GM23338 (cell line): ENCODE data around the gene CMTM6.

Source experiments
- CREB1 ChIP-seq: fragments of 250-450 bp; sonication (Bioruptor Pico); IDR thresholded peaks from 2 replicates; pipeline ENCODE4 v1.5.0; 2020; ENCODE audit warnings: low read depth, mild to moderate bottlenecking, moderate library complexity
- EZH2 ChIP-seq: fragments of 200-600 bp; sonication (generic); IDR thresholded peaks from one replicate; pipeline ENCODE4 v1.8.0; 2017; ENCODE audit warnings: antibody characterized with exemption, mild to moderate bottlenecking, low read depth; ENCODE audit not compliant: unreplicated experiment
- EZH2phosphoT487 ChIP-seq: fragments of 200-600 bp; sonication (generic); IDR thresholded peaks from one replicate; pipeline ENCODE4 v1.8.1; 2018; ENCODE audit warnings: antibody characterized with exemption; ENCODE audit not compliant: unreplicated experiment
- NANOG ChIP-seq: IDR thresholded peaks from 2 replicates; pipeline ENCODE4 v1.6.1; 2016; ENCODE audit warnings: antibody characterized with exemption, borderline replicate concordance
- POLR2AphosphoS5 ChIP-seq: IDR thresholded peaks from 2 replicates; pipeline ENCODE4 v1.6.1; 2016; ENCODE audit warnings: antibody characterized with exemption, low read depth
- STAT1 ChIP-seq: IDR thresholded peaks from one replicate; pipeline ENCODE4 v1.6.1; 2016; ENCODE audit warnings: antibody characterized with exemption; ENCODE audit not compliant: unreplicated experiment
- TF ChIP-seq, protein P1 (sequence below), 2 experiments: fragments of 200-600 bp in 1 of 2; sonication (generic) in 1 of 2; conservative IDR thresholded peaks; 2 replicates each; pipeline versions ENCODE4 v1.5.1 to v1.6.1; 2016 to 2017; ENCODE audit warnings: antibody characterized with exemption in 2 of 2, low read depth in 2 of 2, mild to moderate bottlenecking in 2 of 2, moderate library complexity in 1 of 2
- TF ChIP-seq, protein P2 (sequence below): IDR thresholded peaks from one replicate; pipeline ENCODE4 v1.6.1; 2018; ENCODE audit warnings: antibody characterized with exemption; ENCODE audit not compliant: unreplicated experiment
- TF ChIP-seq, protein P3 (sequence below): fragments of 250-450 bp; sonication (Bioruptor Pico); IDR thresholded peaks from 2 replicates; pipeline ENCODE4 v1.5.0; 2020; ENCODE audit warnings: mild to moderate bottlenecking, moderate library complexity

DNA sequence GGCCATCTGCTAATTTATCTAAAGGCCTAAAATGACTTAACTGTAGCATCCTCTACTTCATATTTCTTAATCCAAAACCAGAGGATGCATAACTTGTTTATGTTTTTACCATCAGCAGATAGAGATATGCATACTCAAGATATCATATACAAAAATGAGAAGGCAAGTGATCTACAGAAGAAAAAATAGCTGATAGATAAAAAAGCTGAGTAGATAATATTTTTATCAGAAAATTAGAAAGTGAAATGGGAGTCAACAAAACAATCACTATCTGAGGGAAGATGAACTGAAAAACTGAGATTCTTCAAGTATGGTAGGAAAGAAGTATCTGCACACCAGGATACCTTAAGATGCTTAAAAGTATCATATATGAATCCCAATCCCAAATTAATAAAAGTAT is 42.7 kb upstream of the CMTM6 start:
- TF ChIP-seq EZH2: no peak
- TF ChIP-seq, protein P1, sequence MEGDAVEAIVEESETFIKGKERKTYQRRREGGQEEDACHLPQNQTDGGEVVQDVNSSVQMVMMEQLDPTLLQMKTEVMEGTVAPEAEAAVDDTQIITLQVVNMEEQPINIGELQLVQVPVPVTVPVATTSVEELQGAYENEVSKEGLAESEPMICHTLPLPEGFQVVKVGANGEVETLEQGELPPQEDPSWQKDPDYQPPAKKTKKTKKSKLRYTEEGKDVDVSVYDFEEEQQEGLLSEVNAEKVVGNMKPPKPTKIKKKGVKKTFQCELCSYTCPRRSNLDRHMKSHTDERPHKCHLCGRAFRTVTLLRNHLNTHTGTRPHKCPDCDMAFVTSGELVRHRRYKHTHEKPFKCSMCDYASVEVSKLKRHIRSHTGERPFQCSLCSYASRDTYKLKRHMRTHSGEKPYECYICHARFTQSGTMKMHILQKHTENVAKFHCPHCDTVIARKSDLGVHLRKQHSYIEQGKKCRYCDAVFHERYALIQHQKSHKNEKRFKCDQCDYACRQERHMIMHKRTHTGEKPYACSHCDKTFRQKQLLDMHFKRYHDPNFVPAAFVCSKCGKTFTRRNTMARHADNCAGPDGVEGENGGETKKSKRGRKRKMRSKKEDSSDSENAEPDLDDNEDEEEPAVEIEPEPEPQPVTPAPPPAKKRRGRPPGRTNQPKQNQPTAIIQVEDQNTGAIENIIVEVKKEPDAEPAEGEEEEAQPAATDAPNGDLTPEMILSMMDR (conservative IDR thresholded peaks at IDR 0.05; ENCODE audit: low read depth in 2 of 2): no peak
- no peak for TF ChIP-seq POLR2AphosphoS5
- TF ChIP-seq, protein P2, sequence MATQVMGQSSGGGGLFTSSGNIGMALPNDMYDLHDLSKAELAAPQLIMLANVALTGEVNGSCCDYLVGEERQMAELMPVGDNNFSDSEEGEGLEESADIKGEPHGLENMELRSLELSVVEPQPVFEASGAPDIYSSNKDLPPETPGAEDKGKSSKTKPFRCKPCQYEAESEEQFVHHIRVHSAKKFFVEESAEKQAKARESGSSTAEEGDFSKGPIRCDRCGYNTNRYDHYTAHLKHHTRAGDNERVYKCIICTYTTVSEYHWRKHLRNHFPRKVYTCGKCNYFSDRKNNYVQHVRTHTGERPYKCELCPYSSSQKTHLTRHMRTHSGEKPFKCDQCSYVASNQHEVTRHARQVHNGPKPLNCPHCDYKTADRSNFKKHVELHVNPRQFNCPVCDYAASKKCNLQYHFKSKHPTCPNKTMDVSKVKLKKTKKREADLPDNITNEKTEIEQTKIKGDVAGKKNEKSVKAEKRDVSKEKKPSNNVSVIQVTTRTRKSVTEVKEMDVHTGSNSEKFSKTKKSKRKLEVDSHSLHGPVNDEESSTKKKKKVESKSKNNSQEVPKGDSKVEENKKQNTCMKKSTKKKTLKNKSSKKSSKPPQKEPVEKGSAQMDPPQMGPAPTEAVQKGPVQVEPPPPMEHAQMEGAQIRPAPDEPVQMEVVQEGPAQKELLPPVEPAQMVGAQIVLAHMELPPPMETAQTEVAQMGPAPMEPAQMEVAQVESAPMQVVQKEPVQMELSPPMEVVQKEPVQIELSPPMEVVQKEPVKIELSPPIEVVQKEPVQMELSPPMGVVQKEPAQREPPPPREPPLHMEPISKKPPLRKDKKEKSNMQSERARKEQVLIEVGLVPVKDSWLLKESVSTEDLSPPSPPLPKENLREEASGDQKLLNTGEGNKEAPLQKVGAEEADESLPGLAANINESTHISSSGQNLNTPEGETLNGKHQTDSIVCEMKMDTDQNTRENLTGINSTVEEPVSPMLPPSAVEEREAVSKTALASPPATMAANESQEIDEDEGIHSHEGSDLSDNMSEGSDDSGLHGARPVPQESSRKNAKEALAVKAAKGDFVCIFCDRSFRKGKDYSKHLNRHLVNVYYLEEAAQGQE: no peak
- TF ChIP-seq EZH2phosphoT487: no peak
- no peak for TF ChIP-seq STAT1
- TF ChIP-seq, protein P3, sequence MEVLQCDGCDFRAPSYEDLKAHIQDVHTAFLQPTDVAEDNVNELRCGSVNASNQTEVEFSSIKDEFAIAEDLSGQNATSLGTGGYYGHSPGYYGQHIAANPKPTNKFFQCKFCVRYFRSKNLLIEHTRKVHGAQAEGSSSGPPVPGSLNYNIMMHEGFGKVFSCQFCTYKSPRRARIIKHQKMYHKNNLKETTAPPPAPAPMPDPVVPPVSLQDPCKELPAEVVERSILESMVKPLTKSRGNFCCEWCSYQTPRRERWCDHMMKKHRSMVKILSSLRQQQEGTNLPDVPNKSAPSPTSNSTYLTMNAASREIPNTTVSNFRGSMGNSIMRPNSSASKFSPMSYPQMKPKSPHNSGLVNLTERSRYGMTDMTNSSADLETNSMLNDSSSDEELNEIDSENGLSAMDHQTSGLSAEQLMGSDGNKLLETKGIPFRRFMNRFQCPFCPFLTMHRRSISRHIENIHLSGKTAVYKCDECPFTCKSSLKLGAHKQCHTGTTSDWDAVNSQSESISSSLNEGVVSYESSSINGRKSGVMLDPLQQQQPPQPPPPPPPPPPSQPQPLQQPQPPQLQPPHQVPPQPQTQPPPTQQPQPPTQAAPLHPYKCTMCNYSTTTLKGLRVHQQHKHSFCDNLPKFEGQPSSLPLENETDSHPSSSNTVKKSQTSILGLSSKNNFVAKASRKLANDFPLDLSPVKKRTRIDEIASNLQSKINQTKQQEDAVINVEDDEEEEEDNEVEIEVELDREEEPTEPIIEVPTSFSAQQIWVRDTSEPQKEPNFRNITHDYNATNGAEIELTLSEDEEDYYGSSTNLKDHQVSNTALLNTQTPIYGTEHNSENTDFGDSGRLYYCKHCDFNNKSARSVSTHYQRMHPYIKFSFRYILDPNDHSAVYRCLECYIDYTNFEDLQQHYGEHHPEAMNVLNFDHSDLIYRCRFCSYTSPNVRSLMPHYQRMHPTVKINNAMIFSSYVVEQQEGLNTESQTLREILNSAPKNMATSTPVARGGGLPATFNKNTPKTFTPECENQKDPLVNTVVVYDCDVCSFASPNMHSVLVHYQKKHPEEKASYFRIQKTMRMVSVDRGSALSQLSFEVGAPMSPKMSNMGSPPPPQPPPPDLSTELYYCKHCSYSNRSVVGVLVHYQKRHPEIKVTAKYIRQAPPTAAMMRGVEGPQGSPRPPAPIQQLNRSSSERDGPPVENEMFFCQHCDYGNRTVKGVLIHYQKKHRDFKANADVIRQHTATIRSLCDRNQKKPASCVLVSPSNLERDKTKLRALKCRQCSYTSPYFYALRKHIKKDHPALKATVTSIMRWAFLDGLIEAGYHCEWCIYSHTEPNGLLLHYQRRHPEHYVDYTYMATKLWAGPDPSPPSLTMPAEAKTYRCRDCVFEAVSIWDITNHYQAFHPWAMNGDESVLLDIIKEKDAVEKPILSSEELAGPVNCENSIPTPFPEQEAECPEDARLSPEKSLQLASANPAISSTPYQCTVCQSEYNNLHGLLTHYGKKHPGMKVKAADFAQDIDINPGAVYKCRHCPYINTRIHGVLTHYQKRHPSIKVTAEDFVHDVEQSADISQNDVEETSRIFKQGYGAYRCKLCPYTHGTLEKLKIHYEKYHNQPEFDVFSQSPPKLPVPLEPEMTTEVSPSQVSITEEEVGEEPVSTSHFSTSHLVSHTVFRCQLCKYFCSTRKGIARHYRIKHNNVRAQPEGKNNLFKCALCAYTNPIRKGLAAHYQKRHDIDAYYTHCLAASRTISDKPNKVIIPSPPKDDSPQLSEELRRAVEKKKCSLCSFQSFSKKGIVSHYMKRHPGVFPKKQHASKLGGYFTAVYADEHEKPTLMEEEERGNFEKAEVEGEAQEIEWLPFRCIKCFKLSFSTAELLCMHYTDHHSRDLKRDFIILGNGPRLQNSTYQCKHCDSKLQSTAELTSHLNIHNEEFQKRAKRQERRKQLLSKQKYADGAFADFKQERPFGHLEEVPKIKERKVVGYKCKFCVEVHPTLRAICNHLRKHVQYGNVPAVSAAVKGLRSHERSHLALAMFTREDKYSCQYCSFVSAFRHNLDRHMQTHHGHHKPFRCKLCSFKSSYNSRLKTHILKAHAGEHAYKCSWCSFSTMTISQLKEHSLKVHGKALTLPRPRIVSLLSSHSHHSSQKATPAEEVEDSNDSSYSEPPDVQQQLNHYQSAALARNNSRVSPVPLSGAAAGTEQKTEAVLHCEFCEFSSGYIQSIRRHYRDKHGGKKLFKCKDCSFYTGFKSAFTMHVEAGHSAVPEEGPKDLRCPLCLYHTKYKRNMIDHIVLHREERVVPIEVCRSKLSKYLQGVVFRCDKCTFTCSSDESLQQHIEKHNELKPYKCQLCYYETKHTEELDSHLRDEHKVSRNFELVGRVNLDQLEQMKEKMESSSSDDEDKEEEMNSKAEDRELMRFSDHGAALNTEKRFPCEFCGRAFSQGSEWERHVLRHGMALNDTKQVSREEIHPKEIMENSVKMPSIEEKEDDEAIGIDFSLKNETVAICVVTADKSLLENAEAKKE: no peak
- TF ChIP-seq CREB1: no peak
- no peak for TF ChIP-seq NANOG
